Endothelial cell of hepatic sinusoid (primary cell): Measurements from ENCODE around the gene PHB1.

ENCODE experiments used
- in situ Hi-C: cut with HindIII; loops from 2 replicates; pipeline ENCODE4 v1.10.0; 2017; ENCODE audit warnings: low sequenced_read_pairs

The PHB1 gene

DNA sequence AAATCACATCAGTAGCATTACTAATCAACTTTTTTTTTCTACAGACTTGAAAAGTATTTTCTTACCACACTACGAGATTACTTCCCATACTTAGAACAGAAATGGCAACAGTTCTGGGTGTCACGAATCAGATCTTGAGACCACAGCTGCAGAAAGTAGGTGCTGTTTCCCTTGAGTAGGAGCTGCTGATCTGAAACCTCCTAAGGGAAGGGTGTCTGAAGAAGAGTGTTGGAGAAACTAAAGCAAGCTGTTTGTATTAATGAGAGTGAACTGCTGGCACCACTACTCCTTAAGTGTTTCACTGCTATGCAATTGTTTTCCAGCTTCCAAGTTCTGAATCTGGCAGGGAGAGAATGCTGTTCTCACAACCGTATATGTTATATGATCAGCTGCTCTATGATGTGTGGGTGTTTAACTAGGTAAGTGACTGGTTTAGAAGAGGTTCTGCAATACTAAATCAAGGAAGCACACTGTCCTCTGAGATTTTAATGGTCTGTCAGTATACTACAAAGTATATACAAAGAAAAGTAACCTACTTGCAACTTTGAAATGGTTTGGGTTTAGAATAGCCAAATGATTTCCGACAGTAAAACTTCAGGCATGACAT is 55.9 kb downstream of the PHB1 start:
- in situ Hi-C loops = no loop called here

DNA sequence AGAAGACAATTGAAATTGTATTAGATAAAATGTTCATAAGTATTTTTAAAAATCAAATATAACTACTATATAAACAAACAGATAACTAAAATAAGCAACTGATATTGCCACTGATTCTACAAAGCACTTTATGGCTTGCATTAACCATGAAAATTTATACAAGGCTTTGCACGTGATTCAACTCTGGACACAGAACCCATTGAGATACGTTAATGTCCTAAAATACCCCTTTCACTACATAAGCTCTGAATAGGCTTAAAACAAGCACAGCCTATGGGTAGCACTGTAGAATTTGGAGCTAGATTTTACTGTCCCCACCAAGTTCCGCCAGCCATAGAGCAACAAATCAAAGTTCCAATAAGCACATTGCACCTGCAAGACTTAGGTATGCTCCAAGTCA is 57.2 kb downstream of the PHB1 start:
- in situ Hi-C loops = no loop called here

DNA sequence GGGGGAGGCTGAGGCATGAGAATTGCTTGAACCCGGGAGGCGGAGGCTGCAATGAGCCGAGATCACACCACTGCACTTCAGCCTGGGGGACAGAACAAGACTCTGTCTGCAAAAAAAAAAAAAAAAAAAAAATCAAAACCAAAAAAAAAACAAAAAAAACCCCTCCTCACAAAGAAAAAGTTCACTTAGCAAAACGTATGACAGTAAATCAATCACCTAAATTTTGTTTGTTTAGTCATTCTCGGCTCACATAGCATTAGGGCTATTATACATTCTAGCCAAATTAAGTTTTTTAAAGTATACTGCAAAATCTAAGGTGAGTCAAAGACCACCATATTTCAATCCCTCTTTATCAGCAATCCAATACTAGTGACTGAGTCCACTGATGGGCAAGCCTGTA is 58.4 kb downstream of the PHB1 start:
- in situ Hi-C loops = no loop called here
